HG03342 (cell line): Measurements from ENCODE around the gene CFAP74.

Experiments
- ATAC-seq: cut with Tn5 transposase; IDR thresholded peaks from one replicate; pipeline ENCODE4 v1.9.1; 2021; ENCODE audit warnings: mild to moderate bottlenecking, moderate library complexity; ENCODE audit not compliant: unreplicated experiment

The CFAP74 gene

DNA sequence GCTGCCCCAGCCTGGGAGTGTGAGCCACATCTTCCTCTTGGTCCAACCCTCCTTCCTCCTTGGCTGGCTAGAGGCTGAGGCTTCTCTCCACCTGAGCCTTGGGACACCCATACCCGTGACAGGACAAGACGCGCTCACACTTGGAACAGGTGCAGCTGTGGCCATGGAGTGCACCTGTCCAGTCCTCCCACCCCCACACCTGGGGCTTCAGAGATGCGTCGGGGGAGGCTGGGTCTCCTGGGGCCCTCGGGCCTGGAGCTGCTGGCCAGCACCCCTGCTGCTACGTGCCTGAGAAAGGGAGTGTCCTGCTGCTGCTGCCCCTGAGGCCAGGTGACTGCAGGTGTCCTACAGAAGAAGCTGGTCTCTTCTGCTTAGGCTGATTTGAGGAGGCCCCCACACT lies 47.5 kb downstream of the CFAP74 start:
- no peak for ATAC-seq

DNA sequence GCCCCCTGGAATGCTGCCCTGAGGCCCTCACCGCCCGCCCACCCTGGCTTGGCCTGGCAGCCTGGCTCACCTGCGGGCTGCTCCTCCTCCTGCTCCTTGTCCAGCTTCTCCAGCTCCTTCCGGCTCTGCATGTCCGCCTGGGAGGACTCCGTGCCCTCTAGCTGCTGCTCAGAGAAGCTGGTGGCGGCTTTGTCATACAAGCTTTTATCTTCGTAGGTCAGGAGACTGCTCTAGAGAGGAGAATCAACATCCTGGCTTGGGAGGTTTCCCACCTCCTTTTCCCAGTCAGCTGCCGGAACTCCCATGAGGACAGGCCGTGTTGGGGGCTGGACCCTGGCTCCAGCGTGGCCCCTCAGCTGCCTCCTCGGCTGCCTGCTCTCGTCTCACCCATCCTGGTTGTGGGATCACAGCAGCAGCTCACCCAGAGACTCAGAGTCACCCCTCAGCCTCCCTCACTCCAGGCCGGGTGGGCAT lies 47.9 kb downstream of the CFAP74 start:
- ATAC-seq = no peak

DNA sequence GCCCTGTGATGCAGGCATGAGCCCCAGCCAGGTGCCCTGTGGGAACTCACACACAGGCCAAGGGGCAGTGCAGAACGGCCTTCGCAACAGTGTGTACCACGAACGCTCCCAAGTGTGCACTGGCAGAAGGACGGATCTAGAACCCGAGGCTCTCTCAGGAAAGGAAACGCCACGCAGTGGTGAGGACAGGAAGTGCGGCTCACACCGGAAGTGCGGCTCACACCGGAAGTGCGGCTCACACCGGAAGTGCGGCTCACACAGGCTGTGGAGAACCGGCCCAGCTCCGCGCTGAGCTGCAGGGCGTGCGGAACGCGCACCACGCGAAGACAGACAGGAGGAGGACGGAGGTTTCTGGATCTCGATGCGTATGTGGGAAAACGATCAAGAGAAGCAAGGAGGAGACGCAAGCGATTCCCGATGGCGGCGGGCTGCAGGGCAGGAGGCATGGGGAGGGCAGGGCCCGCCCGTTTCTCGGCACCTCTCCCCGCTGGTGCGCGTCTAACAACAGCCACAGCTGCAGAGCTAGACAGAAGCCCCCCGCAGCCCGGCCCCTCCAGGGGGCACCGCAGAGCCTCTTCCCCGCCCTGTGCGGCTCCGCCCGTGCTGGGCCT lies 48.6 kb downstream of the CFAP74 start:
- ATAC-seq = no peak

DNA sequence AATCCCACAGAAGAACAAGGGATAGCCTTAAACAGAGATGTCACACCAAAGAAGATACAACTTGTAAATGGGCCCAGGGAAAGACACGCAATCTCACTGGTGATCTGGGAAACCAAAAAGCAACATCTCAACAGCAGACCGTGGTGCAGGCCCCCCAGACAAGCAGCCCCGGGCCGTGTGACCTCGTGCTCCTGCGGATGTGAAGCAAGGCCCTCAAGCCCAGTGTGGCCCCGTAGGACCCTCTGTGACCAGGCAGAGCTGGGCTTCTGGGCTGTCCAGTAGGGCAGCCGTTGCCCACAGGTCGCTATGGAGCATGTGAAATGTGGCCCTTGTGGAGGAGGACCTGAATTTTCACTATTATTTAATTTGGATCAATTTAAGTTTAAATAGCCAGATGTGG lies 49.6 kb downstream of the CFAP74 start:
- no peak for ATAC-seq

DNA sequence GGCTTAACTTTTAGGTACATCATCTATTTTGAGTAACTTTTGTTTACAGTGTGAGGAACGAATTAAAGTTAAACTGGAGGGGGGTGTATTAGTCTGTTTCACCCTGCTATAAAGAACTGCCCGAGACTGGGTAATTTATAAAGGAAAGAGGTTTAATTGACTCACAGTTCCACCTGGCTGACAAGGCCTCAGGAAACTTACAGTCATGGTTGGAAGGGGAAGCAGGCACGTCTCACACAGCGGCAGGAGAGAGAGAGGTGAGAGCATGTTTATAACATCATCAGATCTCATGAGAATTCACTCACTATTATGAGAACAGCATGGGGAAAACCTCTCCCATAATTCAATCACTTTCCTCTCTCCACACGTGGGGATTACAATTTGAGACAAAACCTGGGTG lies 52.6 kb downstream of the CFAP74 start:
- no peak for ATAC-seq

DNA sequence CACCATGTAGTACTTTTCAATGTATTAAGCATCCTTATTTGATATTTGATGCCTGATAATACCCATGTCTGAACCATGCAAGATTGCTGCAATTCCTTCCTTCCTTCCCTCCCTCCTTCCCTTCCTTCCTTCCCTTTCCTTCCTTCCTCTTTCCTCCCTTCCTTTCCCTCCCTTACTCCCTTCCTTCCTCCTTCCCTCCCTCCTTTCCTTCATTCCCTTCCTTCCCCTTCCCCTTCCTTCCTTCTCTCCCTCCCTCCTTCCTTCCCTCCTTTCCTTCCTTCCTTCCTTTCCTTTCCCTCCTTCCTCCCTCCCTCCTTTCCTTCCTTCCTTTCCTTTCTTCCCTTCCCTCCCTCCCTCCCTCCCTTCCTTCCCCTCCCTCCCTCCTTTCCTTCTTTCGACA lies 54.8 kb downstream of the CFAP74 start:
- no peak for ATAC-seq

DNA sequence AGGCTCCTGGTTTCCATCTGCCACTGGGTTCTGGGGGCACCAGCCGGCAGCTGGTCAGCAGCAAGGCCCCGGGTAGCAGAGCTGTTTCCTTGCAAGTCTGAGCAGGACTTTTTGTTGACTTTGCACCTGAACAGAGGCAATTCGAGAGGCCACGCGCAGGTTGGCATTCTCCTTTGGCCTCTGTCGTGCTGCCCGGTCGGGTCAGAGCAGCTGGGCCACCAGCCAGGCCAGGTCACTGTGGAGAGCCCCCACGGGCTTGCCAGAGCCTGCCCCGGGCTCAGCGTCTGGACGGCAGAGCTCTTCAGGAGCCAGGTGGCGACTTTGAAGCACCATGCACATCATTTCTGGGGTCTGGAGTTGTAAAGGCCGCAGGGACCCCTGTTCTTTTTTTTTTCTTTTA lies 56.1 kb downstream of the CFAP74 start:
- no peak for ATAC-seq

DNA sequence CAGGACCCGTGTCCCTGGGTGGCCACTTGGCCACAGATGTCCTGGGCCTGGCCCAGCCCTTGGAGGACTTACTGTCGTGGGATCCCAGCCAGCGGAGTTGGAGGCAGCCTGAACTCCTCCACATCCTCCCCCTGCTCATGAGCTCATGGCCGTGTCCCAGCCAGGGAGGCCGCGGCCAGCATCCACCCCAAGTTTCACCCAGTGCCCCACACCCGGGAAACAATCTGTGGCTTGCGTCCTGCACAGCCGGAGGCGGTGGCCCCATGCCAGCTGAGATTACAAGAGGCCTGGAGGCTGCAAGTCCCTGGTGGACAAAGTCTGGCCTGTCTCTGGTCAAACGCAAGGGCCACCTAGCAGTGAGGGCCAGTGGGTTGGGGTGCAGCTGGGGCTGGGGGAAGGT lies 57.0 kb downstream of the CFAP74 start:
- no peak for ATAC-seq

DNA sequence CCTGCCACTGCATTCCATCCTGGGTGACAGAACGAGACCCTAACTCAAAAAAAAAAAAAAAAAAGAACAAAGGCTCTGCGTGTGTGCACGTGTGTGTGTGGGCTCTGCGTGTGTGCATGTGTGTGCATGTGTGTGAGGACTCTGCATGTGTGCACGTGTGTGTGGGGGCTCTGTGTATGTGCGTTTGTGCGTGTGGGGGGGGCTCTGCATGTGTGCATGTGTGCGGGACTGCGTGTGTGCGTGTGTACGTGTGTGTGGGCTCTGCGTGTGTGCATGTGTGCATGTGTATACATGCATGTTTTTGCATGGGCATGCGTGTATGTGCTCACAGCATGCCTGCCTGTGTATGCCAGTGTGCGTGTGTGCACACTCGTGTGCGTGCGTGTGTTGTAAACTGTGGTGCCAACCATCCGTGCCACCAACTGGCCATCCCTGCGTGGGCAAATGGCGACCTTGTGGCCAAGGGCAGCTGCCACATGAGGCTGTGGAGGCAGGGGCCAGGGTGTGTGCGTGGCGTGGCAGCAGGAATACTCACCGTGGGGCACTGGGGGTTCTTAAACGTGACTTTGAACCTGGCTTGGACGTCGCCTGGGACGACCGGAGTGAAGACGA lies 57.7 kb downstream of the CFAP74 start:
- no peak for ATAC-seq

DNA sequence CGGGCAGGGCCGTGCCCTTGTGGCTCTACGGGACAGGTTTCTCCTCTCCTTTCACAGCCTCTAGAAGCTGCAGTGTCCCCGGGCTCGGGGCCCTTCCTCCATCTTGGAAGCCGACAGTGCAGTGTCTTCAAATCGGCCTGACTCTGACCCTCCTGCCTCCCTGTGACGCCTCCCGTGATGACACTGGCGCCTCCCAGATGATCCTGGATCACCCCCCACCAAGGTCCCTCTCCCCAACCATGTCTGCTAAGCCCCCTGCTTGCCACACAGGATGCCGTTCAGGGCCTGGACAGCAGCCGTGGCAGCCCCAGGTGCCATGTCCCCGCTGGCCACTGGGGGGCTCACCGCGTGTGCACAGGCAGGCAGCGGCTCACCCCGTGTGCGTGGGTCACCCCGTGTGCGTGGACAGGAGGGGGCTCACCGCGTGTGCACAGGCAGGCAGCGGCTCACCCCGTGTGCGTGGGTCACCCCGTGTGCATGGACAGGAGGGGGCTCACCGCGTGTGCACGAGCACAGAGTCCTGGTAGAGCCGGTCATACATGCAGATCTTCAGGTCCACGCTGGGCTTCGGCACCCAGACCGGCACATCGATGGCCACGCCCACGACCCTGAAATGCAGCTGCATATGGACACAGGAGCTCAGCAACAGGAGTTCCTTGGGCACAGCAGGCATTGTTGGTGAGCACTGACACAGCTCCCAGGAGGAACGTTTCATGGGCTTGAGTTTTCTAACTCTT lies 59.6 kb downstream of the CFAP74 start:
- no peak for ATAC-seq

DNA sequence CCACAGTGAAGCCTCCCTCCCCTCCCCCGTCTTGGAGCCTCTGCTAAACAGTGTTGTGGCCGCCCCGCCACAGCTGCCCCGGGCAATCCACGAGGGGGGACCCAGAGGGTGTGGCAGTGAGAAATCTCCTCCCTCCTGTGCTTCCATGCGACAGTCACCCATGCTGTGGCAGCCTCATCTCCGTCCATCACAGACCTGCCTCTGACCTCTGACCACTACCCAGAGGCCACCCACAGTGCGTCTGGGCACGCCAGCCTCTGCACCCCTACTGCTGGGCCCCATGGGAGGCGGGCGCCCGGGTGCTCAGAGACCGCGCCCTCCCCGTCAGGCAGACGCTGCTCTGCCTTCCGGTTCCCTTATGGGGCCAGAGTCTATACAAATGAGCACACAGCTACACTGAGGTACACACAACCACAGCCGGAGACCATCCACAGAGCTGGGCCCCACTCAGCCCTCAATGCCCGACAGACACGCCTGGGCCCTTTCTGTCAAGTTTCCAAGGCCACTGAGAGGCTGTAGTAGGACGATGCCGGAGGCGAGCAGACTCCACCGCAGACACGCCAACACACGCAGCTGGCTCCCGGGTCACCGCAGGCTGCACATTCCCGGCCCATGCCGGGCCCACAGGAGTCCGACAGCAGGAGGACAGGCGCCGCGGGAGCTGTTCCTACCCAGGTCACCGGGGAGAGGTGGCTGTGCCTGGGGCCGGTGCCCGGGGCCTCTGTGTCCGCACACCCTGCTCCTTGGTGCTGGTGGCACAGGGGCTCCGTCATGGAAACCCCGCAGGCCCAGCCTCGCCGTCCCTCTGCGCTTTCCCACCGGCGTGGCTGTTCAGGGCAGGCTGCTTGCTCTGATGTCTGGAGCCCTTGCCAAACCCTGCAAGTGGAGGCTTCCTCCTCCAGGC lies 60.6 kb downstream of the CFAP74 start:
- no peak for ATAC-seq

DNA sequence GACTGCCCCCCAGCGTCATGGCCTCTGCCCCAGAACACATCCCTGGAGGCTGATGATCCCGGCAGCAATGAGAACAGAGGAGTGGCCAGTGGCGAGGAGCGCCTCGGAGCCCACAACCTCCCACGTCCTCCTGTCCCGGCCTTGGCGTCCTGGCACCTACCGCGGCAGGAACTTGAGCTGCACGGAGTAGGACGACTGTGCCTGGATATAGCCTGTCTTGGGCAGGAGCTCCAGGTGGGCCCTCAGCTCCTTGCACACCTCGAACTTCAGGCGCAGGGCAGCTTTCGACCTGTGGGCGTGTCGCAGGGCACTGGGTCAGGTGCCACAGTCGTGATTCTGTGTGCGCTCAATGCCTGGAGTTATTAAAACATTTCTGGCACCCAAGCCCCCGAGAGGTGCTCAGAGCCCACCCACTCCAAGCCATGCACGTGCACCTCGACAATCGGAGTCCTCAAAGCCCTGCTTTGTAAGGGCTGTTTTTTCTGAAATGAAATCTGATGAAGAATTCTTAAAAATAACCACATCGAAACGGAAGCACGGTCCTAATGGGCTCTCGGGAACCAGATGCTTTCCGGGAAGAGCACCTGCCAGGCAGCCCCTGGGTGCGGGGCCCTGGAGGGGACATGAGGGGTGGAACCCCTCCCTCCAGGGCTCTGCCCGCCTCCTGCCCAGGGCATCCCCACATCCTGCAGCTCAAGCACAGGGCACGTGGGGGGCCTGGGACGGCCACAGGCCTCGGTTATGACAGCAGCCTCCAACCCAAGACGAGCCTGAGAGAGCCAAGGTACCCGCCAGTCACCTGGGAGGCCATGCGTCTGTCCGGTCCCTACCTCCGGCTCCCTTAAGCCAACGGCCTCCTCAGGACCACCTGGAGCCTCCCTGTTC lies 61.5 kb downstream of the CFAP74 start:
- no peak for ATAC-seq

DNA sequence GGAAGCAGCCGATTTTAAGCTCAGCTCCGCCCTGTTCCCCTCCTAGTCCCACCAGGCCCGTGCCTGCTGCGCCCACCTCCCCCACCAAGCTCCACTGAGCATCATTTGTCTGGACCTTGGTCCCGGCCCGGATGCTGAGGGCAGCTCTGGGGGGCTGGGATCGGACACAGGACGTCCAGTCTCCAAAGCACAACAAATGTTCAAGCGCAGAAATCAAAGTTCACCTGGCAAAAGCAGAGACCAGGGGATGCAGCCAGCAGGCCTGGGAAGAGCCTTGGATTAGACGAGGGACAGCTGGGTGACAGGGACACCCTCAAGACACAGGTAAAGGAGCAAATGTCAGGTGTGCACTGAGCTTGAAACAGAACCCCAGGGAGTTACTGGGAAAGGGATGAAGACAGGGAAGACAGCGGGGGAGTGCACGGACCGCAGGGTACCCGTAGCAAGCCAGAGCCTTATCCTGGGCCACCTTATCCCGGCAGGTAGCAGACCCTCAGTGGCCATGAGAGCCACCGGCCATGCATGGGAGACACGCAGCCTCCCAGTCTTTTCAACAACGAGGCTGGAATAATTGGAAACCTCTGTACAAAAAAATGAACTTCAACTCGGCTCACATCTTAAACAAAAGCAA lies 62.3 kb downstream of the CFAP74 start:
- no peak for ATAC-seq

DNA sequence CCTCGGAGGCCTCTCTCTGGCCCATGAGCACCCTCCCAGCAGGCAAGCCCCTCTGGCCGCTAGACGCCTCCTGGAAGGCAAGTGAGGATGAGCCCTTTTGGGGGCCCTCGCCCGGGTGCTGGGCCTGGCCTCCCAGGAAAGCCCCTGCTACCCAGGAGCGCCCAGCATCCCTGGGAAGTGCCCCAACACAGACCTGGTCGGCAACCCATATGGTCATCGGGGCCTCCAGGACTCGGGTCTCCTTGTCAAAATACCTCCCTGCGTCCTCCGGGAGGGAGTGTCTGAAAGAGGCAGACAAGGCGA lies 63.5 kb downstream of the CFAP74 start:
- no peak for ATAC-seq

DNA sequence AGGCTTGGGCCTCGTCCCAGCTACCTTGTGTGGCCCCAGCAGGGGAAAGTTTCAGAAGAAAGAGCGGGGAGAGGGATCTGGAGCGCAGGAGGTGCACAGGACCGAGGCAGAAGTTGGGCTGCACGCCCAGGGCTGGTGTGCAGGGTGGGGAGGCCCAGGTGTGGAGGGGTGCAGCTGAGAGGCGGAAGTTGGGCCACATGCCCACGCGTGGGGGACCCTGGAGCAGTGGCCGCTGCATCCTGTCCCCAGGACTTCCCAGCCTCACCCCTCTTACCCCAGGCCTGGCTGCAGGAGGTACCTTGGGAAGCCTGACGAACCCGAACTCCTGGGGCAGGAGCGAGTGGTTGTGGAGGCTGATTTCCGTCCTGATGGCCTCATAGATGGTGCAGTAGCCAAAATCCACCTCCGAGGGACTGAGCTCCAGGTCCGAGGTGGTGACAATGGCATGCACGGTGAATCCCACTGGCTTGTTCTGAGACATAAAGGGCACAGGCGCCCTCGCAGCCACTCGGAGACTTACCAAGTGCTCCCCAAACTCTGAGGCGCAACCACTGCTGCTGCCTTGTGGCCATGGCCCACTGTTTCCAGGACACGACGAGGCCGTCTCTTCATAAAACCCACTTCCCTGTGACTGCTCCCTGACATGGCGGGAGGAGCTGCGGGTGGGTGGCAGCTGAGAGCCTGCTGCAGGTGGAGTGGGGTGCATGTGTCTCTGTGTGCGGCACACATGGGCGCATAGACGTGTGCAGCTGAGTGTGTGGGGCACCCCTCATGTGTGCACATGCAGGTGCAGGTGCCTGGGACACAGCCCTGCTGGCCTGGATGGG lies 64.1 kb downstream of the CFAP74 start:
- ATAC-seq = no peak

DNA sequence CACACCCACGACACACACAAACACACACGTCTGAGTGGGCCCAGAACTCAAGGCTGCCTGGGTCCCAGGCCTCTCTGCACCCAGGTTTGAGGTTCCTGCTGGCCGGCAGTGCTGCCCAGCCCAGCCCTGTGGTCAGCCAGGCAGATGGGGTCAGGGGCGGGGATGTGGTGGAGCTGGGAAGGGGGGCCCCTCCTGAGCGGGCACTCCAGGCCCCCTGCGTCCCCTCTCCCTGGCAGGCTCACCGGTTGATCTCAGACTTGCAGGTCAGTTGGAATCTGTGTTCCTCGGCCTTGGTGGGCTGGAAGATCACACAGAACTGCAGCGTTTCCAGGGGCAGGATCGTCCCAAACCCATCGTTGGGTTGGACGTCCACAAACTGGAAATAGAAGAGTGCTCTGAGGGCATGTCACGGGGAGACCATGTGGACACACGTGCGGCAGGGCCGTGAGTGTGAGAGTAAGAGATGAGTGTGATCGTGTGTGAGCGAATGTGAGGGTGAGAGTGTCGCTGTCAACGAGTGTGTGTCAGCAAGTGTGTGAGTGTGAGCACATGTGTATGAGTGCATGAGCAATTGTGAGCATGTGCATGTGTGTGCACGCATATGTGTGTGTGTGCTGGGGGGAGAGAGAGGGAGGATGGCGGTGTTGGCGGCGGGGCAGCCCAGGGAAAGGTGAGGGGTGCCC lies 64.8 kb downstream of the CFAP74 start:
- ATAC-seq = no peak

DNA sequence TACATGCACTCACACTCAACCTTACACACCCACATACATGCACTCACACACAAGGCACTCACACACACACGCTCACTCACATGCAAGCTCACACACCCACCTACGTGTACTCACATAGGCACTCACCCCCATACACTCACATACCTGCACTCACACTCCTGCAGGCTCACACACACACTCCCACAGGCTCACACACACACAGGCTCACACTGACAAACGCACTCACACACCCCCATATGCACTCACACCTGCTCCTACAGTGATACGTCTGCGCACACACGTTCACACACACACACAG lies 65.4 kb downstream of the CFAP74 start:
- ATAC-seq = no peak

DNA sequence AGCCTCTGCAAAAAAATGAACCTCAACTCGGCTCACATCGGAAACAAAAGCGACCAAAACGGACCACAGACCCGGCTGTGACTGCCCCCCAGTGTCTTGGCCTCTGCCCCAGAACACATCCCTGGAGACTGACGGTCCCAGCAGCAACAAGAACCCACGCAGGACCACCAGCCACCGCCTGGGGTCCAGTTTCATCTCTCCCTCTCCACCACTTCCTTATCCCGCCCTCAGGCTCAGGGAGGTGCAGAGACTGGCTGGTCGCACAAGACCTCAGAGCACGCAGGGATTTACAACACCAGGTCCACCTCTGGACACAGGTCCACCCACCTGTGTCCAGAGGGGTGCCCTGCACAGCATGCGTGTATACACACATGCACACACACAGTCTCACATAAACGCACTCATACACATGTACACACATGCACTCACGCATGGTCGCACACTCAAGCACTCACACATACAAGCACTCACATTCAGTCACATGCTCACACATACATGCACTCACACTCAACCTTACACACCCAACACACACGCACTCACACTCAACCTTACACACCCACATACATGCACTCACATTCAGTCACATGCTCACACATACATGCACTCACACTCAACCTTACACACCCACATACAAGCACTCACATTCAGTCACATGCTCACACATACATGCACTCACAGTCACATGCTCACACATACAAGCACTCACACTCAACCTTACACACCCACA lies 65.9 kb downstream of the CFAP74 start:
- ATAC-seq = no peak
